GM10266 (cell line): ENCODE data around the gene SIPA1L3.

Experiments
- DNase-seq: peaks from one replicate; pipeline ENCODE4 v3.0.0; 2012; ENCODE audit errors: extremely low spot score
- TF ChIP-seq, protein P1 (sequence below): IDR thresholded peaks from 2 replicates; pipeline ENCODE4 v1.5.1; 2012; ENCODE audit warnings: mild to moderate bottlenecking, low read depth; ENCODE audit not compliant: control insufficient read depth, insufficient read depth; ENCODE audit errors: missing control alignments

Gene SIPA1L3

DNA sequence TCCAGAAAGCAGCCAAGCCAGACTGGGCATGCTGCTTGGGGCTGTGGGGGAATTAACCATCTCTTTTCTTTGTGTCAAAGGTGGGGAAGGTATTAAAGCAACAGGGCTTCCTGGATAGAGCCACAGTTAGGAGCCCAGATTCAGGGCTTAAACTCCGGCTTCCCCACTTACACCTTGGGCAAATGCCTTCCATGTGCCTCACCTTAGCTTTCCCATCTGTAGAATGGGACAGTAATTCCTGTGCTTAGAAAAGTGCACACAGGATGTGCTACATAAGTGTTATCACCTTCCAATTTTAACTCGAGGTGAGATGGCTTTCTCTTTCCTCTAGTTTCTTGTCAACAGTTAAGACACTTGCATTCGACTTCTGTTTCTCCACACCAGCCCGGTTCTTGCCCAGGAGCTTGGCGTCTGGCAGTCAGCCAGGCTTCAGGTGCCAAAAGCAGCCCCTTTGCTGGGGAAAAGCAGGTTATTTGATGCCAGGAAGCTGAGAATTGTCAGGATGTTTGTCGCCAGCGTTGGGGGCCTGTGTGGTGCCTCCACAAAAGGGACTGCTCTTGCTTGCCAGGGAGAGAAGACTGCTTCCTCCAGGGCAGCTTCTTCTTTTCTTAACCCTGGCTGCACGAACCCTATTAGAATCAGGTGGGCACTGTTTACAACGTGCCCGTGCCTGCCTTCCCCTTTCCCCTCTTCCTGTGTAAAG, 79.2 kb downstream of the SIPA1L3 start:
- TF ChIP-seq, protein P1, sequence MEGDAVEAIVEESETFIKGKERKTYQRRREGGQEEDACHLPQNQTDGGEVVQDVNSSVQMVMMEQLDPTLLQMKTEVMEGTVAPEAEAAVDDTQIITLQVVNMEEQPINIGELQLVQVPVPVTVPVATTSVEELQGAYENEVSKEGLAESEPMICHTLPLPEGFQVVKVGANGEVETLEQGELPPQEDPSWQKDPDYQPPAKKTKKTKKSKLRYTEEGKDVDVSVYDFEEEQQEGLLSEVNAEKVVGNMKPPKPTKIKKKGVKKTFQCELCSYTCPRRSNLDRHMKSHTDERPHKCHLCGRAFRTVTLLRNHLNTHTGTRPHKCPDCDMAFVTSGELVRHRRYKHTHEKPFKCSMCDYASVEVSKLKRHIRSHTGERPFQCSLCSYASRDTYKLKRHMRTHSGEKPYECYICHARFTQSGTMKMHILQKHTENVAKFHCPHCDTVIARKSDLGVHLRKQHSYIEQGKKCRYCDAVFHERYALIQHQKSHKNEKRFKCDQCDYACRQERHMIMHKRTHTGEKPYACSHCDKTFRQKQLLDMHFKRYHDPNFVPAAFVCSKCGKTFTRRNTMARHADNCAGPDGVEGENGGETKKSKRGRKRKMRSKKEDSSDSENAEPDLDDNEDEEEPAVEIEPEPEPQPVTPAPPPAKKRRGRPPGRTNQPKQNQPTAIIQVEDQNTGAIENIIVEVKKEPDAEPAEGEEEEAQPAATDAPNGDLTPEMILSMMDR: no peak
- no peak for DNase-seq

DNA sequence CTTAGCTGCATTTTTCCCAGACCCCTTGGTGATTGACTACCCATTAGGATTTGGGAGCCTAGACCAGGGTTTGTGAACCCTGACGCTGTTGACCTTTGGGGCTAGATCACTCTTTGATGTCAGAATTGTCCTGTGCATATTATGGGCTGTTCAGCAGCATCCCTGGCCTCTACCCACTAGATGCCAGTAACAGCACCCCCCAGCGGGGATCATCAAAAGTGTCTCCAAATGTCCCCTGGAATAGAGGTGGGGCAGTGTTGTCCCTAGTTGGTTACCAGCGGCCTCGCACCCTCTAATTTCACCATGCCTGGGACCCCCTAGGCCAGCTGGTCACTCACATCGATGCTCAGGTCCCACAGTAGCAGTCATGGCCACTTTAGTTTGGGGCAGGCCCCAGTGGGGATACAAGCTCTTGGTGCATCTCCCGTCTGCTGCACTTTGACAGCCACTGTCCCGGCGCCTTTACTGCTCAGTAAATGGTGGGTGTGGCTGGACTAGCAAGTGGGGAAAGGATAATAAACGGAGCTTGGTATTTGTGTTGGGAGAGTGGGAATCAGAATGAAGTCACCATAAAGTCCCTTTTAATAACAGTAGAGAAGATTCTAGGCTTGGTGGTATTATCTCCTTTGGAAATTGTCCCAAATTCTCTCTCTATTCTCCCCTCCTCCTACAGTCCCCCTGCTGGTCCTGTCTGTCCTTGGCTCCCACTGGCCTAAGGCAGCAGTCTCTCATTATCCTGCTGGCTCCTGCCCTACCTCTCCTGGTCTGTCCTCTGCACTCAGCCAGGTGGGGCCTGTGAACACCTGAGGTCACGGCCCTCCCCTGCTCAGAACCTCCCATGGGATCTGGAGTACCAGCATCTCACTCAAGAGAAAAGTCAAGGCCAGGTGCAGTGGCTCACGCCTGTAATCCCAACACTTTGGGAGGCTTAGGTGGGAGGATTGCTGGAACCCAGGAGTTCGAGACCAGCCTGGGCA, 80.6 kb downstream of the SIPA1L3 start:
- DNase-seq: no peak
- TF ChIP-seq, protein P1: peak; percentile 38

DNA sequence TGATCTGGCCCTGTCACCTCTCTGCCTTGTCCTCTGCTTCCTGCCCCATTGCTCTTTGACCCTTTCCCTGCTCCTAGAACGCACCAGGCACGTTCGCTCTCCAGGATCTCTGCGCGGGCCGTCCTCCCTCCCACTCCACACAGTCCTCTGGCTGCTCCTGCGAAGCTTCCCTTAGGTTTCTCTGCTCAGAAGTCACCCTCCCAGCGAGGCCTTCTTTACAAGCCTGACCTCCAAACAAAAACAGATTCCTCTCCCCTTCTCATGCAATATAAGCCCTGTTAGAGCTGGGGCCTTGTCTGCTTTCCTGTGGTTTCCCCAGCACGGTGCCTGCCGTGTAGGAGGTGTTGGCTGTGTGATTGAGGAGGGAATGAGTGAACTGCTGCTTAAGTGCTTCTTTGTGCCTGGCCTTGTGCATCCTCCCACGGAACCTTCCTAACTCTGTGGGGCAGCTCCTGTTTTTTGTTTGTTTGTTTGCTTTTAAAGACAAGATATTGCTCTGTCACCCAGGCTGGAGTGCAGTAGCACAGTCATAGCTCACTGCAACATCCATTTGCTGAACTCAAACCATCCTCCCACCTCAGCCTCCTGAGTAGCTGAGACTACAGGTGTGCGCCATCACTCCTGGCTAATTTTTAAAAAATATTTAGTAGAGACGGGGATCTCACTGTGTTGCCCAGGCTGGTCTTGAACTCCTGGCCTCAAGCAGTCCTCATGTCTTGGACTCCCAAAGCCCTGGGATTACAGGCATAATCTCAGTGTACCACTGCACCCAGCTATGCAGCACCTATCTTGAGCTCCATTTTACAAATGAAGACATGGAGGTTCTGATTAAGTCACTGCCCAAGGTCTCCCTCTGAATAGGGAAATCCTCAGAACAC, 82.0 kb downstream of the SIPA1L3 start:
- TF ChIP-seq, protein P1: no peak
- DNase-seq: no peak

DNA sequence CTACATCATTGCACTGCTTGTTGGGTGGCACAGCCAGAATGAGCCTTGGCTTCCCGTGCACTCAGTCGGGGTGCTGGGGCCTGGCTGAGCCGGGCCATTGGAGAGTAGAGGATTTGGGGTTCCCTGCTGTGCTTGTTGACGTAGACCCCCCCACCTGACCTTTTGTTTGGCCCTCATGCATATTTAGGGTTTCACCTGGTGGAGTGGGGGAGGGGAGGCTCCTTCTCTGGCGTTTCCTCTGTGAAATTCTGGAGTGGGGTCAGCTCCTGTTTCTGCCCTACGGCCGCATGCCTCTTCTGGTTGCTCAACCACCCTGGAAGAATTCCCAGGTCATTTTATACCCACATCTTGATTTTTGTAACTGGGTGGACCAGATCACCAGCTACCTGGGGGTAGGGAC, 82.8 kb downstream of the SIPA1L3 start:
- TF ChIP-seq, protein P1: no peak
- no peak for DNase-seq

DNA sequence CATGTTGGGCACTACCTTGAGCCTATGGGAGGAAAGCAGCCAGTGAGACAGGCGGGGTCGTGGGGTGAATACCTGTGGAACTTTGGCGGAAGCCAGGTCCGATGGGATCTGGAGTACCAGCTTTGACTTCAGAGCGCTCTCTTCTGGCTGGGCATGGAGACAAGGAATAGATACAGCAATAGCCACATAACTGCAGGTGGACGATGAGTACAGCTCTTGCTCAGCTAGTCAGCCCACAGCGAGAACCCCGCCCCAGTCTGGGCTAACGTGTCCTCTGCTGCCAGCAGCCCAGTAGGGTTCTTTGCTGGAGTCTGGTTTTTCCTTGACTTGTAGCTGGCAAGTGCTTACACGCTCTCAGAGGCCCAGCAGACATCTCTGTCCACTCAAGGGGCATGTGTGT, 83.4 kb downstream of the SIPA1L3 start:
- DNase-seq: no peak
- TF ChIP-seq, protein P1: no peak

DNA sequence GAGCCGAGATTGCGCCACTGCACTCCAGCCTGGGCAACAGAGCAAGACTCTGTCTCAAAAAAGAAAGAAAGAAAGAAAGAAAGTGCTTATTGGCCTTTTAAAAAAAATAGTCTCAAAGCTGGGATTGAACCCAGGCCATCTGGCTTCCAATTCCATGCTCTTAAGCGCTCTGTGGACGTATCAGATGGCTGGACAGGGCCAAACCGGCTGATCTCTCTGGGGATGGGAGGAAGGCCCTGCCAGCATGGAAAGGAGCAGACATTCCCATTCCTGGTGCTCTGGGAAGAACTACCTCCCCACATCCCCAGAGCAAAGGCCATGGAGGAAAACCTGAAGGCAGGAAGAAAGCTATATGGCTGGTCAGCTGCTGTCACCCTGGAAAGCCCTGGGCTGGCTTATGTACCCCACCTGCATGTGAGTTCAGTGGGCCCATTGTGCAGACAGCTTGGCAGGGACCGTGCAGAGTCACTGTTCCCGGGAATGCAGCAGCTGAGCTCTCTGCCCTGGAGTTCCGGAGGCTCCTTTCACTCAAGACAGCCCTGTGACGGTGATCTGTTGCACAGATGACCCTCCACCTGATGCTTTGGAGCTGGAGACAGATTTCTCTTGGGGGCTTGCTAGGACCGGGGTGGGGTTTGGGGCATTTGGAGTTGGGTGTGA, 84.3 kb downstream of the SIPA1L3 start:
- no peak for DNase-seq
- TF ChIP-seq, protein P1: no peak
